Neural crest cell (in vitro differentiated cells): ENCODE measurements around the gene GLIPR2. TPM values are rescaled to one million over a fixed set of nuclear protein-coding genes. Genes with fewer than 3 reads are reported as not detected.

Experiments used
- DNase-seq: peaks from one replicate; pipeline ENCODE4 v3.0.0; 2021; ENCODE audit warnings: low read depth, mixed read lengths, low spot score
- H3K27ac Mint-ChIP-seq: one replicate; pipeline ENCODE4 v1.8.0; 2021; ENCODE audit warnings: mild to moderate bottlenecking, mixed read lengths; ENCODE audit not compliant: unreplicated experiment
- H3K27me3 Mint-ChIP-seq: 2 replicates; pipeline ENCODE4 v1.8.0; 2021; ENCODE audit warnings: low read depth, mild to moderate bottlenecking, mixed read lengths
- H3K36me3 Mint-ChIP-seq: 2 replicates; pipeline ENCODE4 v1.8.0; 2021; ENCODE audit warnings: low read depth, mild to moderate bottlenecking, mixed read lengths
- H3K4me1 Mint-ChIP-seq: 2 replicates; pipeline ENCODE4 v1.8.0; 2021; ENCODE audit warnings: mixed read lengths
- H3K4me3 Mint-ChIP-seq: one replicate; pipeline ENCODE4 v1.8.0; 2021; ENCODE audit warnings: mild to moderate bottlenecking, mixed read lengths
- H3K9me3 Mint-ChIP-seq: 2 replicates; pipeline ENCODE4 v1.8.0; 2021; ENCODE audit warnings: mixed read lengths
- CTCF ChIP-seq: fragments of 200-600 bp; sonication (generic); conservative IDR thresholded peaks from 2 replicates; pipeline ENCODE4 v1.5.0; 2021; ENCODE audit warnings: antibody characterized with exemption, mild to moderate bottlenecking
- total RNA-seq: library from RNA; stranded (reverse); gene quantifications from 2 replicates; pipeline ENCODE4 v1.2.1, GENCODE V29; 2021

Gene GLIPR2
- total RNA-seq, 1 donor from 2014 or later: 24.2 TPM

DNA sequence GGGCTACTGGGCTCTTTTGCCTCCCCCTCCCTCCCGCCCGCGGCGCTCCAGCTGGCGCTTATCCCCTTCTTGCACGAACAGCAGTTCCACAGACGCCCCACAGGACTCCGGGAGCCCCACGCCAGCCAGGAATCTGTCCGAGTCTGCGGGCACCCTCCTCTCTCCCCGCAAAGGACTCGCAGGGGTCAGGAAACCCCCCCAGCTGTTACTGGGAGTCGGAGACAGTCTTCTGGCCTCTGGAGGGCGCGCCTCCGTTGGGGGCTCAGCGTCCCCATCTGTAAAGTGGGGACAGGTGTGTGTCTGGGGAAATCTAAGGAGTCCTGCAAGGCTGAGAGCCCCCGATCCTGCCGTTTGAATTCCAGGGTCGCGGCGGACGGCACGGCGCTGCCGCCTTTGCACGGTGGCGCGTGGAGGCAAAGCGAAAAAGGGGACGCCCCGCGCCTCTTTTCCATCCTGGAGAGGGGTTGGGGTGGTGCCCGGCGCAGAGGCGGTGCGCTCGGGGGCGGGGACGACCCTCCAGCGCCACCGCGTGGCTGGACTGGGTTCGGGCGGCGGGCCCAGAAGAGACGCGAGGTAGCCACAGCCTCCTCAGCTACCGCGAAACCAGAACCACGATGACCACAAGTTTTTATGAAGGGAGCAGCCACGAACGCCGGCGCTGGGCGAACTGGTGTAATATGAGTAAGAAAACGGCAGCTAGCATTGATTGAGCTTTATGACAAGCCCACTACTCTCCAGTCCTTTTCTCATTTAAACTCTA lies 29.8 kb downstream of the GLIPR2 start:
- Mint-ChIP-seq H3K27ac (no peak overlapping the region), H3K27me3 (peaks cover 2% of the 10 kb centered on the region), H3K4me1 (peaks cover 15% of the 10 kb centered on the region), H3K9me3 (no peaks in the 10 kb centered on the region), H3K4me3 (peak overlapping the region; percentile 34), H3K36me3 (no peaks in the 10 kb centered on the region)
- peak; percentile 94 for TF ChIP-seq CTCF
- DNase-seq: peak; percentile 79

GRCh38 chr9:36169166-36169565 lies 32.6 kb downstream of the GLIPR2 start, which contains the start of gene CCIN:
CCIN (plus strand) TSS chr9:36169388; CDS start chr9:36169503, 115 bp downstream.
- H3K4me1 Mint-ChIP-seq: no peaks in the 10 kb centered on the region
- no peak for TF ChIP-seq CTCF

DNA sequence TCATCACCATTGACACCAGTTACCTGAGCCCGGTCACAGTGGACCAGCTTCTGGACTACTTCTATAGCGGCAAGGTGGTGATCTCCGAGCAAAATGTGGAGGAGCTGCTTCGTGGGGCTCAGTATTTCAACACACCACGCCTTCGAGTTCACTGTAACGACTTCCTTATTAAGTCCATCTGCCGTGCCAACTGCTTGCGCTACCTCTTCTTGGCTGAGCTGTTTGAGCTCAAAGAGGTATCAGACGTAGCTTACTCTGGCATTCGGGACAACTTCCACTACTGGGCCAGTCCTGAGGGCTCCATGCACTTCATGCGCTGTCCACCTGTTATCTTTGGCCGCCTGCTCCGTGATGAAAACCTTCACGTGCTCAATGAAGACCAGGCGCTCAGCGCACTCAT lies 33.2 kb downstream of the GLIPR2 start:
- Mint-ChIP-seq H3K4me1 (no peaks in the 10 kb centered on the region), H3K9me3 (no peaks in the 10 kb centered on the region), H3K27me3 (peaks cover 6% of the 10 kb centered on the region), H3K27ac (no peak overlapping the region), H3K4me3 (no peak overlapping the region), H3K36me3 (no peaks in the 10 kb centered on the region)
- no peak for DNase-seq
- no peak for TF ChIP-seq CTCF

More at GRCh38 chr9:36169166-36169565, 32.6 kb downstream of the GLIPR2 start, which contains the start of gene CCIN:
- Mint-ChIP-seq H3K27me3 (peaks cover 6% of the 10 kb centered on the region), H3K27ac (no peak within 1 kb of the TSS), H3K36me3 (no peaks in the 10 kb centered on the region), H3K4me3 (no peak within 1 kb of the TSS), H3K9me3 (no peaks in the 10 kb centered on the region)
- DNase-seq: no peak

- Mint-ChIP-seq H3K36me3 (no peaks in the 10 kb centered on the region), H3K27ac (no peak overlapping the region), H3K27me3 (peaks cover 6% of the 10 kb centered on the region), H3K9me3 (no peaks in the 10 kb centered on the region), H3K4me1 (no peaks in the 10 kb centered on the region), H3K4me3 (no peak overlapping the region)
- DNase-seq: no peak
- TF ChIP-seq CTCF: no peak
These were observed 34.0 kb downstream of the GLIPR2 start for GRCh38 chr9:36170531-36170930.

- no peak overlapping the region for H3K27ac Mint-ChIP-seq
- DNase-seq: no peak
- H3K36me3 Mint-ChIP-seq: no peaks in the 10 kb centered on the region
- TF ChIP-seq CTCF: no peak
- H3K9me3 Mint-ChIP-seq: no peaks in the 10 kb centered on the region
- no peak overlapping the region for H3K4me3 Mint-ChIP-seq
- H3K27me3 Mint-ChIP-seq: peaks cover 4% of the 10 kb centered on the region
- H3K4me1 Mint-ChIP-seq: no peaks in the 10 kb centered on the region
These were observed 37.3 kb downstream of the GLIPR2 start for GRCh38 chr9:36173861-36174260.
